Activated CD4-positive, alpha-beta T cell treated with anti-CD3 and anti-CD28 coated beads for 36 hours (primary cell): ENCODE data around the gene B4GALT1. TPM values are rescaled to one million over a fixed set of nuclear protein-coding genes. Genes with fewer than 3 reads are reported as not detected.
"Not testable (repeated sequence)": the region's sequence is repeated elsewhere in the genome, so short reads cannot be mapped to it uniquely, and the experiment has no call there.

Source experiments
- ATAC-seq: fragments of 200-7000 bp; cut with Tn5 transposase; one replicate; pipeline ENCODE4 v1.10.0; 2021; ENCODE audit warnings: mild to moderate bottlenecking, moderate library complexity
- CTCF ChIA-PET: fragments of 350-600 bp; sonication (Branson Sonifier 250); formaldehyde crosslinking; loops from one replicate; lab custom pipeline; 2021; ENCODE audit warnings: antibody characterized with exemption; lab: Charles Lee
- POLR2A ChIA-PET: fragments of 350-600 bp; sonication (Branson Sonifier 250); formaldehyde crosslinking; loops from one replicate; lab custom pipeline; 2021; ENCODE audit warnings: antibody characterized with exemption, inconsistent platforms; lab: Charles Lee
- DNase-seq: peaks from one replicate; pipeline ENCODE4 v3.0.0-alpha.2; 2020
- H3K27ac Mint-ChIP-seq: one replicate; pipeline ENCODE4 v1.8.0; 2021; ENCODE audit warnings: mixed read lengths
- H3K27me3 Mint-ChIP-seq: one replicate; pipeline ENCODE4 v1.8.0; 2021; ENCODE audit warnings: mixed read lengths
- H3K36me3 Mint-ChIP-seq: one replicate; pipeline ENCODE4 v1.8.0; 2021; ENCODE audit warnings: low read depth, mixed read lengths
- H3K4me1 Mint-ChIP-seq: one replicate; pipeline ENCODE4 v1.8.0; 2021; ENCODE audit warnings: mixed read lengths
- H3K4me3 Mint-ChIP-seq: one replicate; pipeline ENCODE4 v1.8.0; 2021; ENCODE audit warnings: mild to moderate bottlenecking, moderate library complexity, mixed read lengths
- H3K9me3 Mint-ChIP-seq: one replicate; pipeline ENCODE4 v1.8.0; 2021; ENCODE audit warnings: low read depth, mixed read lengths
- intact Hi-C, 2 experiments: fragments of 100-400 bp; cut with DNase I in 1 of 2; cut with micrococcal nuclease in 1 of 2; formaldehyde crosslinking; loops; one replicate each; pipeline versions ENCODE4 v1.14.2 to v1.15.1; 2022 to 2024; cut with DNase I, micrococcal nuclease
- total RNA-seq, 2 experiments: library from RNA; stranded (reverse); gene quantifications; one replicate each; pipeline ENCODE4 v1.2.3, GENCODE V29; 2021

Gene B4GALT1
- total RNA-seq, 2 experiments from 2014 or later: 44.5 to 47.1 TPM

DNA sequence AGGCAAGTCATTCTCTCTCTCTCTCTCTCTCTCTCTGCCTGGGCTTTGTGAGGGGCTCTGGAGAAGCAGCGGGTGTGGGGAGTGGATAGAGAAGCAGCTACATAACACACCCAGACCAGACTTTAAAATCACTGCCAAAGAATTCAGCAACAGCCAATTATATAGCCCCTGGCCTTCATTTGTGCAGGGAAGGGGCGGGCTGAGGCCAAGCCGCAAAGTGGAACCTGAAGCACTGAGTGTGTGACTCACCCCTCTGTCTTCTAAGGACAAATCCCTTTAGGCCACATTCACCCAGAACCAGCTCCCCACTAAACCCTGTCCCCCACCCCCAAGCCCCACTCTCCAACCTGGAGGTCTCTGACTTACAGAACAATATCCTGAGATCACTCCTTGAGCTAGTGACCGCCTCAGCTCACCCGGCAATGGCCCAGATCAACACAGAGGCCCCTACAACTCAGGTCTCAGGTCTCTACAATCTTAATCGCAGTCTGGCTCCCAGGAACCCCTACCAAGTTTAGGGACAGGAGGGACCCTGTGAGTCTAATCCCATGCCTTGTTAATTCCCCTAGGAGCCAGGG lies 6.0 kb downstream of the B4GALT1 start:
- ChIA-PET POLR2A (interaction anchor here (0.5 to 0.8 kb wide), 3 partner anchors 24 to 840 kb away, joined by 3 to 5 read pairs (median 3); partner anchors contain the start of gene DNAJA1), CTCF (interaction anchor here (0.6 to 2.0 kb wide), 4 partner anchors 9 to 71 kb away, joined by 3 to 6 read pairs (median 4); no protein-coding TSS in a partner anchor)
- Mint-ChIP-seq H3K9me3 (no peaks in the 10 kb centered on the region), H3K27ac (peak overlapping the region; percentile 94), H3K27me3 (no peaks in the 10 kb centered on the region), H3K4me3 (peak overlapping the region; percentile 66), H3K4me1 (peaks cover 86% of the 10 kb centered on the region), H3K36me3 (peaks cover 13% of the 10 kb centered on the region)
- peak; percentile 73 for DNase-seq
- intact Hi-C loops: loop anchor here (10.0 kb wide), 3 partner anchors 606 to 1294 kb away; partner anchors contain the start of genes DNAI1 (in 1 of the 2), FAM219A (in 1 of the 2), RIGI (in 1 of the 2) and SMIM27 (in 1 of the 2)
- peak; percentile 31 for ATAC-seq

DNA sequence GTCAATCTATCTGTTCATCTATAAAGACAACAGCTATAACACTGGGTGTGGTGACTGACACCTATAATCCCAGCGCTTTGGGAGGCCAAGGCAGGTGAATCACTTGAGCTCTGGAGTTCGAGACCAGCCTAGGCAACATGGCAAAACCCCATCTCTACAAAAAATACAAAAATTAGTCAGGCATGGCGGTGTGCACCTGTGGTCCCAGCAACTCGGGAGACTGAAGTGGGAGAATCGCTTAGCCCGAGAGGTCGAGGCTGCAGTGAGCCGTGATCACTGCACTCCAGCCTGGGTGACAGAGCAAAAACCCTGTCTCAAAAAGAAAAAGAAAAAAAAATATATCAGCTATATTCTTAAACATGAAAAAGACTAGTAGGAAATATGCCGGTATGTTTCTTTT lies 6.7 kb downstream of the B4GALT1 start:
- H3K4me3 Mint-ChIP-seq: peak overlapping the region; percentile 66
- H3K36me3 Mint-ChIP-seq: peaks cover 12% of the 10 kb centered on the region
- DNase-seq: peak; percentile 40
- H3K4me1 Mint-ChIP-seq: peaks cover 92% of the 10 kb centered on the region
- ChIA-PET POLR2A (interaction anchor here (0.6 to 1.1 kb wide), 7 partner anchors 11 to 358 kb away, joined by 3 to 5 read pairs (median 3); partner anchors contain the start of gene DNAJA1), CTCF (interaction anchor here (0.6 to 2.0 kb wide), 7 partner anchors 9 to 116 kb away, joined by 3 to 6 read pairs (median 4); no protein-coding TSS in a partner anchor)
- peak; percentile 6 for ATAC-seq
- H3K27me3 Mint-ChIP-seq, H3K9me3 Mint-ChIP-seq: not testable (repeated sequence)
- intact Hi-C loops: loop anchor here (10.0 kb wide), 3 partner anchors 606 to 1294 kb away; partner anchors contain the start of genes DNAI1 (in 1 of the 2), FAM219A (in 1 of the 2), RIGI (in 1 of the 2) and SMIM27 (in 1 of the 2)
- peak overlapping the region; percentile 94 for H3K27ac Mint-ChIP-seq

DNA sequence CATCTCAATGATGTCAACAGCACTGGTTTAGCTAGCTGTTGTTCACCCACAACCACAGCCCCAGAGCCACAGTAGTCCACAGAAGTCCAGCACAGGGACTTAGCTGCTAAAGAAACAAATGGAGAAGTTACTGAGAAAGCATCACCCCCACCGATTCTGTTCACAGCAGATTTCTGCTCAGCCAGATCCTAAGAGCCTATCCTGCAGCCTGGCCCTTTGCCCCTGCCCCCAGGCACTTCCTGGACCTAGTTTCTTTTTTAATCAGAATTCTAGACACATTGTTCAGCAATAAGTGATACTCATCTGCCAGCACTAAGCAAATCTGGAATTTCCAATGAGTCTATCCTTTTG lies 7.4 kb downstream of the B4GALT1 start:
- Mint-ChIP-seq H3K27ac (peak overlapping the region; percentile 94), H3K36me3 (peaks cover 12% of the 10 kb centered on the region), H3K9me3 (no peaks in the 10 kb centered on the region), H3K4me1 (peaks cover 93% of the 10 kb centered on the region), H3K27me3 (no peaks in the 10 kb centered on the region), H3K4me3 (peak overlapping the region; percentile 61)
- ATAC-seq (peak; percentile 80), DNase-seq (peak; percentile 83)
- intact Hi-C loops: loop anchor here (1.0 to 10.0 kb wide), 6 partner anchors 8 to 1295 kb away; partner anchors contain the start of genes AQP3 (in 1 of the 2), B4GALT1 (in 1 of the 2), DNAI1 (in 1 of the 2) and FAM219A (in 1 of the 2)
- ChIA-PET CTCF (interaction anchor here (0.5 to 2.0 kb wide), 7 partner anchors 8 to 115 kb away, joined by 3 to 6 read pairs (median 5); partner anchors contain the start of gene B4GALT1), POLR2A (interaction anchor here (0.7 to 1.1 kb wide), 6 partner anchors 10 to 359 kb away, joined by 3 to 7 read pairs (median 3); partner anchors contain the start of gene DNAJA1)

DNA sequence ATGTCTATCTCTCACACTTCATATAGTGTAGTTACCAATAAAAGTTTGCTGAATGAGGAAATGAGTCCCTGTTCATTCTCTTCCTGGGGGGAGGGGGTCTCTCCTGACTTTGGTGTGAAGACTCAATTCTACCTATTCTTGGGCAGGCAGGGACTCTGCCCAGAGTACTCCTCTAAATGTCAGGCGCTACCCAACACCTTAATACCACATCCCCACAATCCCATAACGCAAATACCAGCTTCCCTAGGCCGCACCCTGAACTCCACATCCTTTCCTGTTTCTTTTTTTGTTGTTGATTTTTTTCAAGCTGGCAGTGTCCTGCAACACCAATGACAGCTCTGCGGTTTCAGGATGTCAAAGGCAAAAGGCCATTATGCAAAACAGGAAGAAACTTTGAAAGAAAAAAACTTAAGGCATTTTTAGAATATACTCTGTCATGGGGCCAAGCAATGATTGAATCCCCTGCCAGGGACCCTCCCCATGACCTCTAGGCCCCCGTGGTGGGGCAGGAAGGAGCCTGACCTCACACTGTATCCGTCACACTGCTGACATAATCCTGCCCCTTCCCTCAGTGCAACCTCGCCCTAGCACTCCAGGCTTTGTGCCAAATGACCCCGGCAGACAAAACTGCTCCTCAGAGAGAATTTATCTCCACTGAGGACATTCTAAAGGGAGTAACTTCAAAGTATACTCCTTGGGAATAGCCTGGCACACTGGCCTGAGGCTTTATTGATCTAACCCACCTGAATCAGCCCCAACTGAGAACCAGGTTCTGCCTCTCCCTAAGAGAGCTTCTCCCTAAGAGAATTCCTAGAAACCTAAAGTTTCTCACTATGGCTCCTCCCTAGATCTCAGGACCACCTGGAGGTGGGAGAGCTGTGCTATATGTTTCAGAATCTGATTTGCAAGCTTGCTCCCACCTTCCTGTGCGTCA lies 8.0 kb downstream of the B4GALT1 start:
- Mint-ChIP-seq H3K27me3 (no peaks in the 10 kb centered on the region), H3K27ac (peak overlapping the region; percentile 94), H3K36me3 (peaks cover 13% of the 10 kb centered on the region), H3K4me1 (peaks cover 94% of the 10 kb centered on the region), H3K9me3 (no peaks in the 10 kb centered on the region), H3K4me3 (peak overlapping the region; percentile 61)
- peak; percentile 63 for DNase-seq
- intact Hi-C loops: loop anchor here (1.0 to 2.0 kb wide), 3 partner anchors 8 to 288 kb away; partner anchors contain the start of genes AQP3 (in 1 of the 2) and B4GALT1 (in 1 of the 2)
- ChIA-PET CTCF (interaction anchor here (0.5 to 1.4 kb wide), 7 partner anchors 8 to 114 kb away, joined by 3 to 6 read pairs (median 5); partner anchors contain the start of gene B4GALT1), POLR2A (interaction anchor here (0.7 to 1.3 kb wide), 5 partner anchors 10 to 587 kb away, joined by 3 to 7 read pairs (median 3); partner anchors contain the start of gene DNAJA1)
- peak; percentile 39 for ATAC-seq

DNA sequence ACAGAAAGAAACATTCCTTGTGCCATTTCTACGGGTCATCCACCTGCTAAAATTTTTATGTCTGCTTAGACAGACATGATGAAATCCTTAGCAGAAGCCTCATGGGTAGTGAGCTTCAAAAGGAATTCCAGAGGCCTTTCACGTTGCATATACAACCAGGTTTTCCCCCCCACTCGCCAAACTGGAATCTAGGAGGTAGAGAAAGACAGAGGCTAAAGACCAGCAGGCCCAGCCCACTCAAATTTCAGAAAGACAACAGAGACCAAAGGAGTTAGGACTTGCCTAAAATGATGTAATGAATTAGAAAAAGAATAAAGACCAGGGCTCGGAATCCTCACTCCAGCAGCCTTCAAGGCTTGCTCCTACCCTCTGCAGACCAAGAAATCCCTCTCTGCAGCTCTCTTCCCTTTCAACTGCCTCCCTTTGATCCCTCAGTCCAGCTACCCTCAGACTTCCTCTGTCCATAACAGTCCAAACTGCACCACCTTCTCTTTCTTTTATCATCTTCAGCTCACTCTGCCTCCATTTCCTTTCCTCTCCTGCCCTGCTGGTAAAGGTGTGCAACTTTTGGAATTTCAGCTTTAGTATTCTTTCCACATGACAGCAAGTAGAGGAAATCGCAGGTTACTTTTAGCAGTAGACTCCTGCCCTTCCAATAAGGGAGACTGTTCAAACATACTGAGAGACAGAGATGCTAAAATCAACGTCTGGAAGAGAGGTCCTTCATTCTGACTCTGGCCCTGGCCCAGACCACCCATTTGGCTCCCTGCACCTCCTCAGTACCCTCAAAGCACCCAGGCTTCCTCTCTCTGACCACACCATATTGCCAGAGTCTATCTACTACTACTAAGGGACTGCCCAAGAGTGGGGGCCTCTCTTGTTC lies 8.9 kb downstream of the B4GALT1 start:
- no peak for ATAC-seq
- intact Hi-C loops: loop anchor here (2.0 kb wide), 2 partner anchors 13 to 289 kb away; partner anchors contain the start of gene AQP3 (in 1 of the 2)
- peak overlapping the region; percentile 61 for H3K4me3 Mint-ChIP-seq

DNA sequence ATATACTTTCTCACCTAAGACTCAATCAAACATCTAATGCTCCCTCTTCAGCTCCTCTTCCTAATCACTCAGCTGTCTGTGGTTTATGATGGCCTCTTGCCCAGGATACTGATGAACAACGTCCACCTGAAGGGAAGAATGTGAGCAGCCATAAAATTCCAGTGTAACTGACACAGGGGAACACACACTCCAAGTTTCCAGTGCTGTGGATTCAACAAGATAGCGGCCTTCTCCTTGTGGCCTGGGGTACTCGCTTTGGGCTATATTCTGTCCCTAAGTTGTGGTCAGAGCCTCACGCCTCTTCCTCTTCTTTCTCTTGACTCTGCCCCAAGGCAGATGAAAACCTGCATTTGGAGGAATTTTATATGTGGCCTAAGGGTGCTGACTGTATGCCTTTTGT lies 11.7 kb downstream of the B4GALT1 start:
- CTCF ChIA-PET: interaction anchor here (0.7 kb wide), 1 partner anchor 23 kb away, joined by 3 read pairs; no protein-coding TSS in a partner anchor
- Mint-ChIP-seq H3K36me3 (peaks cover 16% of the 10 kb centered on the region), H3K4me3 (no peak overlapping the region), H3K27ac (peak overlapping the region; percentile 72), H3K9me3 (no peaks in the 10 kb centered on the region), H3K4me1 (peaks cover 90% of the 10 kb centered on the region), H3K27me3 (no peaks in the 10 kb centered on the region)
- POLR2A ChIA-PET: interaction anchor here (0.6 kb wide), 2 partner anchors 10 to 32 kb away, joined by 4 to 5 read pairs; no protein-coding TSS in a partner anchor
- intact Hi-C loops: no loop called here
- ATAC-seq: no peak
- no peak for DNase-seq

More for the DNA sequence above, 8.9 kb downstream of the B4GALT1 start:
- Mint-ChIP-seq H3K4me1 (peaks cover 92% of the 10 kb centered on the region), H3K27ac (peak overlapping the region; percentile 94), H3K36me3 (peaks cover 15% of the 10 kb centered on the region), H3K27me3 (no peaks in the 10 kb centered on the region), H3K9me3 (no peaks in the 10 kb centered on the region)
- POLR2A ChIA-PET: interaction anchor here (0.7 to 1.3 kb wide), 3 partner anchors 32 to 586 kb away, joined by 3 to 4 read pairs (median 3); partner anchors contain the start of gene DNAJA1
- CTCF ChIA-PET: interaction anchor here (0.7 to 1.4 kb wide), 5 partner anchors 9 to 96 kb away, joined by 3 to 6 read pairs (median 4); partner anchors contain the start of gene B4GALT1
- DNase-seq: no peak

DNA sequence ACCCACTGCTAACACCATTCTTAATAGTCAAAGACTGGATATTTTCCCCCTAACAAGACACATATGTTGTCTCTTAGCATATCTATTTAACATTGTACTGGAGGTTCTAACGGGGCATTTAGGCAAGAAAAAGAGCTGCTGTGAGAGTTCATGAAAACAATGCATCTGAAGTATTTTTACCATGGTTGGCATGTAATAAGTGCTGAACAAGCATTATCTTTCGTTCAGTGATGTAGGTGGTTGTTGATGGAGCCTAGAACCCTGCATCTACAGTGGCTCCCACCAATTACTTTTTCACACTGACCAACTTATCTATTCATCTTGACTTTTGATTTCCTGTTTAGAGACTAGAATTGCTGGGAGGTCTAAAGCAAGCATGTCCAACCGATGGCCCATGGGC lies 12.8 kb downstream of the B4GALT1 start:
- no peak for DNase-seq
- Mint-ChIP-seq H3K36me3 (peaks cover 16% of the 10 kb centered on the region), H3K27ac (peak overlapping the region; percentile 38), H3K9me3 (no peaks in the 10 kb centered on the region), H3K4me3 (no peak overlapping the region), H3K4me1 (peaks cover 82% of the 10 kb centered on the region), H3K27me3 (no peaks in the 10 kb centered on the region)
- intact Hi-C loops: no loop called here
- CTCF ChIA-PET: no interaction called here
- POLR2A ChIA-PET: no interaction called here
- no peak for ATAC-seq

DNA sequence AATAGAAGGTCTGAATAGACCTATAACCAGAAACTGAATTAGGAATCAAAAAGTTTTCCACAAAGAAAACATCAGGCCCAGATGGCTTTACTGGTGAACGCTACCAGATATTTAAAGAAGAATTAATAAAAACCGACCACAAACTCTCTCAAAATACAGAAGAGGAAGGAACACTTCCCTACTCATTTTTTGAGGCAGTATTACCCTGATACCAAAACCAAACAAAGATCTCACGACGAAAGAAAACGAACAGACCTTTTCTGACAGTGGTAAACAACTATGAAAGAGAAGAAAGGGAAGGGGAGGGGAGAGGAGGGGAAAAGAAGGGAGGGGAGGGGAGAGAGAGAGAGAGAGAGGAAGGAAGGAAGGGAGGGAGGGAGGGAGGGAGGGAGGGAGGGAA lies 13.5 kb downstream of the B4GALT1 start:
- ChIA-PET CTCF (no interaction called here), POLR2A (no interaction called here)
- DNase-seq (no peak), ATAC-seq (no peak)
- Mint-ChIP-seq H3K4me1 (peaks cover 77% of the 10 kb centered on the region), H3K4me3 (peak overlapping the region; percentile 4), H3K27me3 (no peaks in the 10 kb centered on the region), H3K36me3 (peaks cover 16% of the 10 kb centered on the region), H3K27ac (peak overlapping the region; percentile 71), H3K9me3 (no peaks in the 10 kb centered on the region)
- intact Hi-C loops: no loop called here

DNA sequence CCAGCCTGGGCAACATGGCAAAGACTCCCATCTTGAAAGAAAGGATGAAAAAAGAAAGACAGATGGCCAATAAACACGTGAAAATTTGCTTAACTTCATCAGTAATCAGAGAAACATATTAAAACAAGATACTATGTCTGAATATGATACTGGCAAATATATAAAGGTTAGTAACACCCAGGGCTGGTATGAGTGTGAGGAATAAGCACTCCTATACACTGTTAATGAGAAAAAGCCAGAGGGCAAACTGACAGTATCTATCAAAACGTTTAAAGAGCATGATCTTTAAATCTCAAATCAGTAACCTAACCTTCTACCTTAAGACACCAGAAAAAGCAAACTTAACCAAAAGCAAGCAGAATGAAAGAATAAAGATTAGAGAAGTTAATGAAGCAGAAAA lies 14.1 kb downstream of the B4GALT1 start:
- no peak for ATAC-seq
- peak overlapping the region; percentile 71 for H3K27ac Mint-ChIP-seq
- peaks cover 77% of the 10 kb centered on the region for H3K4me1 Mint-ChIP-seq
- H3K27me3 Mint-ChIP-seq: no peaks in the 10 kb centered on the region
- intact Hi-C loops: no loop called here
- POLR2A ChIA-PET: no interaction called here
- peaks cover 16% of the 10 kb centered on the region for H3K36me3 Mint-ChIP-seq
- no peak overlapping the region for H3K4me3 Mint-ChIP-seq
- no peaks in the 10 kb centered on the region for H3K9me3 Mint-ChIP-seq
- no peak for DNase-seq
- CTCF ChIA-PET: no interaction called here
